GM12892 (cell line): ENCODE data around the gene SH3RF3.

Experiments used
- POLR2A ChIP-seq: IDR thresholded peaks from 2 replicates; pipeline ENCODE4 v1.6.1; 2011; ENCODE audit warnings: low read depth, low read length, control low read depth
- POLR2AphosphoS5 ChIP-seq: IDR thresholded peaks from 2 replicates; pipeline ENCODE4 v1.6.1; 2011; ENCODE audit warnings: low read depth, low read length, control low read depth
- TAF1 ChIP-seq: IDR thresholded peaks from 2 replicates; pipeline ENCODE4 v1.6.1; 2011; ENCODE audit warnings: low read depth, mild to moderate bottlenecking, control low read depth, low read length, borderline replicate concordance

GRCh38 chr2:109202486-109202885, 73.5 kb downstream of the SH3RF3 start:
- TF ChIP-seq POLR2A: no peak
- no peak for TF ChIP-seq POLR2AphosphoS5
- no peak for TF ChIP-seq TAF1
